ENCODE results near the gene NUDT21.

DNA sequence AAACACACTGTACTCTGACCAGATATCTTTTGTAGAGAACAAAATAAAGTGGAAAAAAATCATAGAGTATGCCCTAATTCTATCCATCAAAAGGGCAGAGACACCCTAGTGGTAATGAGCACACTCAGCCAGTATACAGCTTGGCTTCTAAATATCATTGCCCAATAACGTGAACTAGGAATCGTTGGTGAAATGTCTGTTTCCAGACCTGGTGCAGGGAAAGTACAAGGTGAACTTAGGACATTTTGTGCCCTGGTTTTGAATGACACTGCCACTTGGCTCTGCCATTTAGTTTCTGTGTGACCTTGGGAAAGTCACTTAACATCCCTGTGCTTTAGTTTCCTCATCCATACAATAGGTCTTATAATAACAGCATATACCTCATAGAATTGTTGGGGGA, 39.5 kb downstream of the NUDT21 start:
- TF ChIP-seq, protein P1, sequence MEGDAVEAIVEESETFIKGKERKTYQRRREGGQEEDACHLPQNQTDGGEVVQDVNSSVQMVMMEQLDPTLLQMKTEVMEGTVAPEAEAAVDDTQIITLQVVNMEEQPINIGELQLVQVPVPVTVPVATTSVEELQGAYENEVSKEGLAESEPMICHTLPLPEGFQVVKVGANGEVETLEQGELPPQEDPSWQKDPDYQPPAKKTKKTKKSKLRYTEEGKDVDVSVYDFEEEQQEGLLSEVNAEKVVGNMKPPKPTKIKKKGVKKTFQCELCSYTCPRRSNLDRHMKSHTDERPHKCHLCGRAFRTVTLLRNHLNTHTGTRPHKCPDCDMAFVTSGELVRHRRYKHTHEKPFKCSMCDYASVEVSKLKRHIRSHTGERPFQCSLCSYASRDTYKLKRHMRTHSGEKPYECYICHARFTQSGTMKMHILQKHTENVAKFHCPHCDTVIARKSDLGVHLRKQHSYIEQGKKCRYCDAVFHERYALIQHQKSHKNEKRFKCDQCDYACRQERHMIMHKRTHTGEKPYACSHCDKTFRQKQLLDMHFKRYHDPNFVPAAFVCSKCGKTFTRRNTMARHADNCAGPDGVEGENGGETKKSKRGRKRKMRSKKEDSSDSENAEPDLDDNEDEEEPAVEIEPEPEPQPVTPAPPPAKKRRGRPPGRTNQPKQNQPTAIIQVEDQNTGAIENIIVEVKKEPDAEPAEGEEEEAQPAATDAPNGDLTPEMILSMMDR (IDR thresholded peaks at IDR 0.05; ENCODE audit: insufficient read depth, low read length): no peak
- TF ChIP-seq, protein P2, sequence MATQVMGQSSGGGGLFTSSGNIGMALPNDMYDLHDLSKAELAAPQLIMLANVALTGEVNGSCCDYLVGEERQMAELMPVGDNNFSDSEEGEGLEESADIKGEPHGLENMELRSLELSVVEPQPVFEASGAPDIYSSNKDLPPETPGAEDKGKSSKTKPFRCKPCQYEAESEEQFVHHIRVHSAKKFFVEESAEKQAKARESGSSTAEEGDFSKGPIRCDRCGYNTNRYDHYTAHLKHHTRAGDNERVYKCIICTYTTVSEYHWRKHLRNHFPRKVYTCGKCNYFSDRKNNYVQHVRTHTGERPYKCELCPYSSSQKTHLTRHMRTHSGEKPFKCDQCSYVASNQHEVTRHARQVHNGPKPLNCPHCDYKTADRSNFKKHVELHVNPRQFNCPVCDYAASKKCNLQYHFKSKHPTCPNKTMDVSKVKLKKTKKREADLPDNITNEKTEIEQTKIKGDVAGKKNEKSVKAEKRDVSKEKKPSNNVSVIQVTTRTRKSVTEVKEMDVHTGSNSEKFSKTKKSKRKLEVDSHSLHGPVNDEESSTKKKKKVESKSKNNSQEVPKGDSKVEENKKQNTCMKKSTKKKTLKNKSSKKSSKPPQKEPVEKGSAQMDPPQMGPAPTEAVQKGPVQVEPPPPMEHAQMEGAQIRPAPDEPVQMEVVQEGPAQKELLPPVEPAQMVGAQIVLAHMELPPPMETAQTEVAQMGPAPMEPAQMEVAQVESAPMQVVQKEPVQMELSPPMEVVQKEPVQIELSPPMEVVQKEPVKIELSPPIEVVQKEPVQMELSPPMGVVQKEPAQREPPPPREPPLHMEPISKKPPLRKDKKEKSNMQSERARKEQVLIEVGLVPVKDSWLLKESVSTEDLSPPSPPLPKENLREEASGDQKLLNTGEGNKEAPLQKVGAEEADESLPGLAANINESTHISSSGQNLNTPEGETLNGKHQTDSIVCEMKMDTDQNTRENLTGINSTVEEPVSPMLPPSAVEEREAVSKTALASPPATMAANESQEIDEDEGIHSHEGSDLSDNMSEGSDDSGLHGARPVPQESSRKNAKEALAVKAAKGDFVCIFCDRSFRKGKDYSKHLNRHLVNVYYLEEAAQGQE (IDR thresholded peaks at IDR 0.05; ENCODE audit: insufficient replicate concordance, low read depth): no peak
- no peak for TF ChIP-seq POLR2AphosphoS5 (IDR thresholded peaks at IDR 0.05; ENCODE audit: low read depth)

Measured in HL-60 (cell line).